Cortex of kidney (tissue), 1 donor: Measurements from ENCODE around the gene SOWAHB.
A peak's percentile ranks its signal among the peaks of the same experiment; 100 is the strongest.

Source experiments
- DNase-seq: peaks from one replicate; lab custom pipeline; 2025; lab: John Stamatoyannopoulos, UW

SOWAHB gene

GRCh38 chr4:76897536-76898384 lies at the start of gene SOWAHB:
TSS of gene SOWAHB (minus strand) at chr4:76898144. CDS start at chr4:76897849, 295 bp downstream.
- peak; percentile 37 for DNase-seq

- DNase-seq = no peak
Measured at GRCh38 chr4:76947369-76947768, 49.4 kb upstream of the SOWAHB start.

GRCh38 chr4:76943790-76944189 lies 45.8 kb upstream of the SOWAHB start:
- DNase-seq = no peak

- DNase-seq = no peak
Measured at GRCh38 chr4:76943129-76943620, 45.2 kb upstream of the SOWAHB start.

- no peak for DNase-seq
Measured at GRCh38 chr4:76939184-76939583, 41.2 kb upstream of the SOWAHB start.

- no peak for DNase-seq
Measured at GRCh38 chr4:76931576-76932276, 33.8 kb upstream of the SOWAHB start.

- no peak for DNase-seq
Measured at GRCh38 chr4:76931087-76931486, 33.1 kb upstream of the SOWAHB start.

- DNase-seq = no peak
Measured at GRCh38 chr4:76930685-76931084, 32.7 kb upstream of the SOWAHB start.

GRCh38 chr4:76926841-76927240 lies 28.9 kb upstream of the SOWAHB start:
- DNase-seq = no peak

- no peak for DNase-seq
Measured at GRCh38 chr4:76923619-76924357, 25.8 kb upstream of the SOWAHB start.

GRCh38 chr4:76920715-76921114 lies 22.8 kb upstream of the SOWAHB start:
- DNase-seq = no peak

- DNase-seq = no peak
Measured at GRCh38 chr4:76909711-76910110, 11.8 kb upstream of the SOWAHB start.

- DNase-seq = no peak
Measured at GRCh38 chr4:76905521-76905920, 7.6 kb upstream of the SOWAHB start.

- no peak for DNase-seq
Measured at GRCh38 chr4:76904646-76905190, 6.8 kb upstream of the SOWAHB start.

- no peak for DNase-seq
Measured at GRCh38 chr4:76902233-76902890, 4.4 kb upstream of the SOWAHB start.

- no peak for DNase-seq
Measured at GRCh38 chr4:76898949-76899645, 1.2 kb upstream of the SOWAHB start.

- DNase-seq = no peak
Measured at GRCh38 chr4:76898385-76898692, 395 bp upstream of the SOWAHB start.

GRCh38 chr4:76896614-76897535 lies 1.1 kb downstream of the SOWAHB start:
- DNase-seq = no peak

GRCh38 chr4:76896048-76896447 lies 1.9 kb downstream of the SOWAHB start:
- no peak for DNase-seq

- no peak for DNase-seq
Measured at GRCh38 chr4:76895619-76896018, 2.3 kb downstream of the SOWAHB start.
